Vagina (tissue), 2 donors: ENCODE data around the gene DDX17. TPM values are rescaled to one million over a fixed set of nuclear protein-coding genes. Genes with fewer than 3 reads are reported as not detected.

ENCODE experiments used
- DNase-seq, 2 donors: peaks; one replicate each; pipeline ENCODE4 v3.0.0-alpha.2; 2017; ENCODE audit errors: extremely low spot score in 2 of 2
- H3K27ac ChIP-seq: fragments of 200-600 bp; sonication (generic); one replicate; pipeline ENCODE4 v1.5.1; 2019
- H3K27me3 ChIP-seq: fragments of 200-600 bp; sonication (generic); one replicate; pipeline ENCODE4 v1.5.1; 2019
- H3K36me3 ChIP-seq, 2 donors: fragments of 200-600 bp; sonication (generic); one replicate each; pipeline ENCODE4 v1.5.1; 2017 to 2019
- H3K4me1 ChIP-seq: fragments of 200-600 bp; sonication (generic); one replicate; pipeline ENCODE4 v1.5.1; 2019
- H3K4me3 ChIP-seq, 2 donors: fragments of 200-600 bp; sonication (generic); 1 replicate in 1 of 2; 2 replicates in 1 of 2; pipeline ENCODE4 v1.5.1; 2016 to 2019
- H3K9me3 ChIP-seq: fragments of 200-600 bp; sonication (generic); one replicate; pipeline ENCODE4 v1.5.1; 2019
- CTCF ChIP-seq, 3 experiments: fragments of 450-650 bp in 2 of 3; fragments of 200-600 bp in 1 of 3; sonication (generic) in 1 of 3; IDR thresholded peaks; one replicate each; pipeline ENCODE4 v1.5.1; 2017 to 2019; ENCODE audit warnings: antibody characterized with exemption in 3 of 3, mild to moderate bottlenecking in 2 of 3, moderate library complexity in 2 of 3
- POLR2A ChIP-seq, 2 donors: fragments of 450-650 bp; IDR thresholded peaks; one replicate each; pipeline ENCODE4 v1.6.1; 2017; ENCODE audit warnings: antibody characterized with exemption in 2 of 2, mild to moderate bottlenecking in 2 of 2, moderate library complexity in 2 of 2
- POLR2AphosphoS5 ChIP-seq, 2 donors: sonication (generic); formaldehyde crosslinking; IDR thresholded peaks; one replicate each; pipeline ENCODE4 v1.9.0; 2017; ENCODE audit warnings: antibody characterized with exemption in 2 of 2, mild to moderate bottlenecking in 2 of 2, low read depth in 1 of 2; ENCODE audit not compliant: insufficient read depth in 1 of 2
- intact Hi-C: fragments of 100-400 bp; cut with DNase I; formaldehyde crosslinking; loops from one replicate; pipeline ENCODE4 v1.15.1; 2023
- total RNA-seq: library from RNA; depleted of rRNA; stranded (reverse); fragments of >200 nt; gene quantifications from one replicate; pipeline ENCODE4 v1.2.3, GENCODE V29; 2016

Gene DDX17
- total RNA-seq, 1 donor from 2014 or later, result 1,042 TPM

GRCh38 chr22:38524429-38524828 lies 18.3 kb upstream of the DDX17 start:
- Histone ChIP-seq H3K36me3 (no peaks in the 10 kb centered on the region), H3K4me1 (no peaks in the 10 kb centered on the region), H3K9me3 (no peaks in the 10 kb centered on the region), H3K27me3 (no peaks in the 10 kb centered on the region), H3K27ac (no peak overlapping the region), H3K4me3 (no peak overlapping the region)
- DNase-seq, result no peak
- TF ChIP-seq CTCF (IDR thresholded peaks at IDR 0.05), result no peak
- no peak for TF ChIP-seq POLR2AphosphoS5 (IDR thresholded peaks at IDR 0.05; ENCODE audit: insufficient read depth in 1 of 2, low read depth in 1 of 2)
- TF ChIP-seq POLR2A (IDR thresholded peaks at IDR 0.05), result no peak
- intact Hi-C loops, result no loop called here

- H3K4me3 ChIP-seq, result no peak overlapping the region
- no peak for DNase-seq
- H3K36me3 ChIP-seq, result no peaks in the 10 kb centered on the region
- no peak overlapping the region for H3K27ac ChIP-seq
- no peaks in the 10 kb centered on the region for H3K9me3 ChIP-seq
- H3K27me3 ChIP-seq, result no peaks in the 10 kb centered on the region
- no peaks in the 10 kb centered on the region for H3K4me1 ChIP-seq
- TF ChIP-seq POLR2A (IDR thresholded peaks at IDR 0.05) (no peak), POLR2AphosphoS5 (IDR thresholded peaks at IDR 0.05; ENCODE audit: insufficient read depth in 1 of 2, low read depth in 1 of 2) (no peak), CTCF (IDR thresholded peaks at IDR 0.05) (no peak)
- intact Hi-C loops, result no loop called here
Measured at GRCh38 chr22:38523479-38523878, 17.4 kb upstream of the DDX17 start.

- Histone ChIP-seq H3K27me3 (no peaks in the 10 kb centered on the region), H3K9me3 (no peaks in the 10 kb centered on the region), H3K27ac (no peak overlapping the region), H3K36me3 (no peaks in the 10 kb centered on the region), H3K4me3 (no peak overlapping the region), H3K4me1 (no peaks in the 10 kb centered on the region)
- intact Hi-C loops, result no loop called here
- DNase-seq, result no peak
- no peak for TF ChIP-seq CTCF (IDR thresholded peaks at IDR 0.05)
- no peak for TF ChIP-seq POLR2A (IDR thresholded peaks at IDR 0.05)
- no peak for TF ChIP-seq POLR2AphosphoS5 (IDR thresholded peaks at IDR 0.05; ENCODE audit: insufficient read depth in 1 of 2, low read depth in 1 of 2)
Measured at GRCh38 chr22:38523029-38523428, 16.9 kb upstream of the DDX17 start.

GRCh38 chr22:38519453-38520250 lies 13.5 kb upstream of the DDX17 start:
- Histone ChIP-seq H3K27ac (no peak overlapping the region), H3K36me3 (no peaks in the 10 kb centered on the region), H3K9me3 (no peaks in the 10 kb centered on the region), H3K4me3 (no peak overlapping the region), H3K27me3 (no peaks in the 10 kb centered on the region), H3K4me1 (no peaks in the 10 kb centered on the region)
- intact Hi-C loops, result no loop called here
- TF ChIP-seq POLR2AphosphoS5 (IDR thresholded peaks at IDR 0.05; ENCODE audit: insufficient read depth in 1 of 2, low read depth in 1 of 2) (no peak), CTCF (IDR thresholded peaks at IDR 0.05) (no peak), POLR2A (IDR thresholded peaks at IDR 0.05) (no peak)
- DNase-seq, result no peak

GRCh38 chr22:38518620-38519019 lies 12.5 kb upstream of the DDX17 start:
- H3K27me3 ChIP-seq, result no peaks in the 10 kb centered on the region
- H3K36me3 ChIP-seq, result no peaks in the 10 kb centered on the region
- H3K27ac ChIP-seq, result no peak overlapping the region
- H3K4me1 ChIP-seq, result no peaks in the 10 kb centered on the region
- no peak overlapping the region for H3K4me3 ChIP-seq
- H3K9me3 ChIP-seq, result no peaks in the 10 kb centered on the region
- no peak for TF ChIP-seq POLR2AphosphoS5 (IDR thresholded peaks at IDR 0.05; ENCODE audit: insufficient read depth in 1 of 2, low read depth in 1 of 2)
- no peak for TF ChIP-seq POLR2A (IDR thresholded peaks at IDR 0.05)
- no peak for TF ChIP-seq CTCF (IDR thresholded peaks at IDR 0.05)
- intact Hi-C loops, result no loop called here
- DNase-seq, result no peak
